Inflammatory macrophage treated with lipopolysaccharide for 1 hour (primary cell): ENCODE data around the gene MEF2B.

Experiments used
- DNase-seq, 2 donors: peaks; one replicate each; pipeline ENCODE4 v3.0.0-alpha.2; 2020 to 2022

The MEF2B gene

GRCh38 chr19:19096641-19097627 lies 73.1 kb downstream of the MEF2B start:
- no peak for DNase-seq

- DNase-seq: no peak
These were observed 74.4 kb downstream of the MEF2B start for GRCh38 chr19:19095691-19096090.
